Central memory CD8-positive, alpha-beta T cell (primary cell): Measurements from ENCODE around the gene GAR1.
A peak's percentile ranks its signal among the peaks of the same experiment; 100 is the strongest.

Experiments used
- ATAC-seq: fragments of 150-1000 bp; cut with Tn5 transposase; replicated peaks from 2 replicates; pipeline ENCODE4 v1.10.0; 2022; ENCODE audit warnings: mild to moderate bottlenecking, moderate FRiP score, moderate number of reproducible peaks; ENCODE audit not compliant: poor library complexity, severe bottlenecking; ENCODE audit errors: extremely low read depth
- DNase-seq, 2 donors: peaks; one replicate each; pipeline ENCODE4 v3.0.0; 2021; ENCODE audit warnings: low spot score in 2 of 2
- H3K27ac Mint-ChIP-seq: one replicate; pipeline ENCODE4 v1.8.0; 2022; ENCODE audit warnings: low read depth, mild to moderate bottlenecking, moderate library complexity, mixed read lengths
- H3K27me3 Mint-ChIP-seq: one replicate; pipeline ENCODE4 v1.8.0; 2022; ENCODE audit warnings: mixed read lengths
- H3K36me3 Mint-ChIP-seq: one replicate; pipeline ENCODE4 v1.8.0; 2022; ENCODE audit warnings: mild to moderate bottlenecking, moderate library complexity, mixed read lengths; ENCODE audit not compliant: insufficient read depth
- H3K4me1 Mint-ChIP-seq: one replicate; pipeline ENCODE4 v1.8.0; 2022; ENCODE audit warnings: mixed read lengths
- H3K4me3 Mint-ChIP-seq: one replicate; pipeline ENCODE4 v1.8.0; 2022; ENCODE audit warnings: mild to moderate bottlenecking, moderate library complexity, mixed read lengths
- H3K9me3 Mint-ChIP-seq: one replicate; pipeline ENCODE4 v1.8.0; 2022; ENCODE audit warnings: mixed read lengths

GAR1 gene

GRCh38 chr4:109816082-109816442 is 500 bp downstream of the GAR1 start:
- no peaks in the 10 kb centered on the region for H3K27me3 Mint-ChIP-seq
- DNase-seq (peak; percentile 20 to 31), ATAC-seq (peak; percentile 34)
- H3K27ac Mint-ChIP-seq = peak overlapping the region; percentile 98
- peak overlapping the region; percentile 95 for H3K4me3 Mint-ChIP-seq
- peaks cover 29% of the 10 kb centered on the region for H3K36me3 Mint-ChIP-seq
- H3K4me1 Mint-ChIP-seq = peaks cover 43% of the 10 kb centered on the region
- no peaks in the 10 kb centered on the region for H3K9me3 Mint-ChIP-seq

- Mint-ChIP-seq H3K27me3 (no peaks in the 10 kb centered on the region), H3K4me3 (peak overlapping the region; percentile 95), H3K27ac (peak overlapping the region; percentile 98), H3K36me3 (peaks cover 34% of the 10 kb centered on the region), H3K9me3 (no peaks in the 10 kb centered on the region), H3K4me1 (peaks cover 45% of the 10 kb centered on the region)
- no peak for ATAC-seq
- no peak for DNase-seq
Observed at GRCh38 chr4:109816894-109817293, 1.3 kb downstream of the GAR1 start.

GRCh38 chr4:109818268-109818667 is 2.7 kb downstream of the GAR1 start:
- Mint-ChIP-seq H3K4me3 (no peak overlapping the region), H3K9me3 (no peaks in the 10 kb centered on the region), H3K27ac (peak overlapping the region; percentile 69), H3K27me3 (no peaks in the 10 kb centered on the region), H3K36me3 (peaks cover 39% of the 10 kb centered on the region), H3K4me1 (peaks cover 51% of the 10 kb centered on the region)
- no peak for ATAC-seq
- DNase-seq = no peak

GRCh38 chr4:109820563-109820962 is 5.0 kb downstream of the GAR1 start:
- H3K4me1 Mint-ChIP-seq = peaks cover 43% of the 10 kb centered on the region
- ATAC-seq = no peak

GRCh38 chr4:109821185-109821584 is 5.6 kb downstream of the GAR1 start:
- H3K9me3 Mint-ChIP-seq = no peaks in the 10 kb centered on the region
- DNase-seq (no peak), ATAC-seq (no peak)
- H3K27ac Mint-ChIP-seq = peak overlapping the region; percentile 26
- H3K36me3 Mint-ChIP-seq = peaks cover 37% of the 10 kb centered on the region
- H3K4me3 Mint-ChIP-seq = no peak overlapping the region
- no peaks in the 10 kb centered on the region for H3K27me3 Mint-ChIP-seq
- peaks cover 36% of the 10 kb centered on the region for H3K4me1 Mint-ChIP-seq

More at GRCh38 chr4:109820563-109820962, 5.0 kb downstream of the GAR1 start:
- Mint-ChIP-seq H3K9me3 (no peaks in the 10 kb centered on the region), H3K36me3 (peaks cover 43% of the 10 kb centered on the region), H3K27ac (peak overlapping the region; percentile 32), H3K27me3 (no peaks in the 10 kb centered on the region), H3K4me3 (no peak overlapping the region)
- DNase-seq = no peak

- Mint-ChIP-seq H3K27me3 (no peaks in the 10 kb centered on the region), H3K9me3 (no peaks in the 10 kb centered on the region), H3K4me1 (peaks cover 5% of the 10 kb centered on the region), H3K4me3 (no peak overlapping the region), H3K36me3 (peaks cover 15% of the 10 kb centered on the region), H3K27ac (no peak overlapping the region)
- no peak for ATAC-seq
- no peak for DNase-seq
Observed at GRCh38 chr4:109826719-109827118, 11.2 kb downstream of the GAR1 start.

- DNase-seq = no peak
- no peak within 1 kb of the TSS for H3K4me3 Mint-ChIP-seq
- H3K27me3 Mint-ChIP-seq = no peaks in the 10 kb centered on the region
- ATAC-seq = no peak
- peaks cover 5% of the 10 kb centered on the region for H3K4me1 Mint-ChIP-seq
- H3K36me3 Mint-ChIP-seq = peaks cover 11% of the 10 kb centered on the region
- no peaks in the 10 kb centered on the region for H3K9me3 Mint-ChIP-seq
- H3K27ac Mint-ChIP-seq = no peak within 1 kb of the TSS
Observed at GRCh38 chr4:109827672-109828071, 12.1 kb downstream of the GAR1 start, which contains the start of gene RRH. TSS of gene RRH (plus strand) at chr4:109827972. CDS start at chr4:109828028, 56 bp downstream.

GRCh38 chr4:109833756-109834155 is 18.2 kb downstream of the GAR1 start:
- Mint-ChIP-seq H3K4me3 (no peak overlapping the region), H3K36me3 (no peaks in the 10 kb centered on the region), H3K27me3 (no peaks in the 10 kb centered on the region), H3K4me1 (no peaks in the 10 kb centered on the region), H3K27ac (no peak overlapping the region), H3K9me3 (no peaks in the 10 kb centered on the region)
- DNase-seq = no peak
- ATAC-seq = no peak

GRCh38 chr4:109836985-109837384 is 21.4 kb downstream of the GAR1 start:
- DNase-seq (no peak), ATAC-seq (no peak)
- no peaks in the 10 kb centered on the region for H3K27me3 Mint-ChIP-seq
- H3K36me3 Mint-ChIP-seq = no peaks in the 10 kb centered on the region
- H3K27ac Mint-ChIP-seq = no peak overlapping the region
- H3K9me3 Mint-ChIP-seq = no peaks in the 10 kb centered on the region
- H3K4me1 Mint-ChIP-seq = no peaks in the 10 kb centered on the region
- no peak overlapping the region for H3K4me3 Mint-ChIP-seq

GRCh38 chr4:109846395-109847098 is 31.0 kb downstream of the GAR1 start:
- no peaks in the 10 kb centered on the region for H3K4me1 Mint-ChIP-seq
- H3K36me3 Mint-ChIP-seq = no peaks in the 10 kb centered on the region
- peaks cover 9% of the 10 kb centered on the region for H3K27me3 Mint-ChIP-seq
- DNase-seq (no peak), ATAC-seq (no peak)
- no peak overlapping the region for H3K4me3 Mint-ChIP-seq
- H3K27ac Mint-ChIP-seq = no peak overlapping the region
- H3K9me3 Mint-ChIP-seq = no peaks in the 10 kb centered on the region

GRCh38 chr4:109847896-109848442 is 32.4 kb downstream of the GAR1 start, which contains the start of gene LRIT3:
TSS of gene LRIT3 (plus strand) at chr4:109848107. CDS start at chr4:109848202, 95 bp downstream.
- DNase-seq = no peak

GRCh38 chr4:109848501-109848900 is 32.9 kb downstream of the GAR1 start:
- no peaks in the 10 kb centered on the region for H3K4me1 Mint-ChIP-seq
- no peaks in the 10 kb centered on the region for H3K9me3 Mint-ChIP-seq
- no peak for ATAC-seq
- no peak overlapping the region for H3K4me3 Mint-ChIP-seq
- H3K27me3 Mint-ChIP-seq = peaks cover 9% of the 10 kb centered on the region
- H3K27ac Mint-ChIP-seq = no peak overlapping the region
- no peak for DNase-seq
- no peaks in the 10 kb centered on the region for H3K36me3 Mint-ChIP-seq

More at GRCh38 chr4:109847896-109848442, 32.4 kb downstream of the GAR1 start, which contains the start of gene LRIT3:
- H3K4me3 Mint-ChIP-seq = no peak within 1 kb of the TSS
- peaks cover 9% of the 10 kb centered on the region for H3K27me3 Mint-ChIP-seq
- H3K27ac Mint-ChIP-seq = no peak within 1 kb of the TSS
- H3K9me3 Mint-ChIP-seq = no peaks in the 10 kb centered on the region
- no peak for ATAC-seq
- H3K36me3 Mint-ChIP-seq = no peaks in the 10 kb centered on the region
- no peaks in the 10 kb centered on the region for H3K4me1 Mint-ChIP-seq

GRCh38 chr4:109850601-109851000 is 35.0 kb downstream of the GAR1 start:
- DNase-seq = no peak

More at GRCh38 chr4:109850601-109851000, 35.0 kb downstream of the GAR1 start:
- H3K4me3 Mint-ChIP-seq = no peak overlapping the region
- no peak for ATAC-seq
- H3K27me3 Mint-ChIP-seq = peaks cover 9% of the 10 kb centered on the region
- H3K4me1 Mint-ChIP-seq = no peaks in the 10 kb centered on the region
- H3K27ac Mint-ChIP-seq = no peak overlapping the region
- no peaks in the 10 kb centered on the region for H3K36me3 Mint-ChIP-seq
- H3K9me3 Mint-ChIP-seq = no peaks in the 10 kb centered on the region
